Stimulated activated effector memory CD8-positive, alpha-beta T cell treated with anti-CD3 and anti-CD28 coated beads, Interleukin-12 subunit alpha, Interleukin-12 subunit beta, amount 100 ng/mL, for 72 hours (primary cell): ENCODE results near the gene PLSCR3.

ENCODE experiments used
- ATAC-seq: fragments of 150-1000 bp; cut with Tn5 transposase; 2 replicates; pipeline ENCODE4 v1.10.0; 2021
- DNase-seq, 2 donors: peaks; one replicate each; pipeline ENCODE4 v3.0.0; 2021 to 2022; ENCODE audit warnings: low spot score in 2 of 2
- H3K27ac Mint-ChIP-seq: one replicate; pipeline ENCODE4 v1.8.0; 2022; ENCODE audit warnings: mild to moderate bottlenecking, mixed read lengths
- H3K36me3 Mint-ChIP-seq: one replicate; pipeline ENCODE4 v1.8.0; 2022; ENCODE audit warnings: mild to moderate bottlenecking, mixed read lengths
- H3K4me1 Mint-ChIP-seq: one replicate; pipeline ENCODE4 v1.8.0; 2022; ENCODE audit warnings: mixed read lengths
- H3K4me3 Mint-ChIP-seq: one replicate; pipeline ENCODE4 v1.8.0; 2022; ENCODE audit warnings: mild to moderate bottlenecking, mixed read lengths
- H3K9me3 Mint-ChIP-seq: one replicate; pipeline ENCODE4 v1.8.0; 2022; ENCODE audit warnings: mixed read lengths

Gene PLSCR3

DNA sequence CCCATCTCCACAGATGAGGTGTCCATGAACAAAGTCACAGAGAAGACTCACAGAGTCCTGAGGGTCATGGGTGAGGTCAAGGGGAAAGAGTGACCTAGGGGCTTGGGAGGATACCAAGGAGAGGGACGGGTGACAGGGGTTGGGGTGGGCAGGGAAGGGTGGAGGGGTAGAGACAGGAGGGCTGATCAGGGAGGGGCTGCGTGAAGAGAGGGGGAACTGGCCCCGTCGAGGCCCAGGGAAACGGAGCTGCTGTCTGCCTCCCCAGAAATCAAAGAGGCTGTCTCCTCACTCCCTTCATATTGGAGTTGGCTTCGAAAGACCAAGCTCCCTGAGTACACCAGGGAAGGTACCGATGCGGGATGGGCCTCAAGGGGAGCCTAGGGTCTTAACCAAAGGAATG, 38.8 kb downstream of the PLSCR3 start:
- DNase-seq (no peak), ATAC-seq (no peak)
- Mint-ChIP-seq H3K4me1 (peaks cover 43% of the 10 kb centered on the region), H3K4me3 (peak overlapping the region; percentile 7), H3K27ac (peak overlapping the region; percentile 75), H3K9me3 (no peaks in the 10 kb centered on the region), H3K36me3 (peaks cover 47% of the 10 kb centered on the region)

DNA sequence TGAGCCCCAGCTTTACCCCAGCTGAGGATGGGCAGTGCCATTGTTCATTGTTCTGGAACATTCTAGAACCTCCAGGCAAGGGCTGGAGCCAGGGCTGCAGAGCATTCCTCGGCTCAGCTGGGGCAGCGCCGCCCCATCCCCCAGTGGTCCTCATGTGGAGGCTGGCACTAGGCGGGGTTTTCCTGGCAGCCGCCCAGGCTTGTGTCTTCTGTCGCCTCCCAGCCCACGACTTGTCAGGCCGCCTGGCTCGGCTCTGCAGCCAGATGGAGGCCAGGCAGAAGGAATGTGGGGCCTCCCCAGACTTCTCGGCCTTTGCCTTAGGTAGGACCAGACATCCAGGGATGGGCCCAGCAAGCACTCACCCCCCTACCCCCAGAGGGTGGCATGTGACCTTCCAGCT, 39.3 kb downstream of the PLSCR3 start, which contains the start of gene TMEM95:
TMEM95 (plus strand) TSS at position 104 of the 400 bp plus-strand sequence; CDS start at position 153, 49 bp downstream.
- Mint-ChIP-seq H3K4me3 (peak within 1 kb of the TSS; percentile 95), H3K36me3 (peaks cover 53% of the 10 kb centered on the region), H3K27ac (peak within 1 kb of the TSS; percentile 96), H3K4me1 (peaks cover 48% of the 10 kb centered on the region), H3K9me3 (no peaks in the 10 kb centered on the region)
- ATAC-seq (no peak), DNase-seq (no peak)

DNA sequence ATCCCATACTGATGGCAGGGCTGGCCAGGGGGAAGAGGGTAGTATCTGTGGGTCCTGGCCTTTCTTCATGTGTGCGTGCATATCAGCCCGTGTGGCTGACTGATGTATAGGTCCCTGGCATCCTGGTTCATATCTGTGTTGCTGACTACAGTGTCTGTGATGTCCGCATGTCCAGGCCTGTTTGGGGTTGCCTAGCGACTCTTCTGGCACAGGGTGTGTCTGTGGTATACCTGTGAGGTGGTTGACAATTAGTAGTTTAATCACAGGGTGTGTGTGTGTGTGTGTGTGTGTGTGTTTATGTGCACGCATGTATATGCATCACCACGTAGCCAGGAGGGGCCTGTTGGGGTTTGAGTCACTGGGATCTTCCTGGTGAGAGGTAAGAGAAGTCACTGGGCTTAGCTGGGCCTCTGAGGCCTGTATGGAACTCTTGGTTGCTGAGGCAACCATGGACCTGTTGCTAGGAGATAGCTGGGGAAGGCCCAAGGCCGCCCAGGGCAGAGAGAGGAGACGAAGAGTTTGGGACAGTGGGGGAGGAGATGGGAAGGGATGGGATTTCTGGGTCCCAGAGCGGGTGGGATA, 40.0 kb downstream of the PLSCR3 start:
- peaks cover 55% of the 10 kb centered on the region for H3K4me1 Mint-ChIP-seq
- H3K27ac Mint-ChIP-seq = peak overlapping the region; percentile 96
- H3K4me3 Mint-ChIP-seq = peak overlapping the region; percentile 95
- DNase-seq (no peak), ATAC-seq (peak; percentile 47)
- no peaks in the 10 kb centered on the region for H3K9me3 Mint-ChIP-seq
- peaks cover 60% of the 10 kb centered on the region for H3K36me3 Mint-ChIP-seq

DNA sequence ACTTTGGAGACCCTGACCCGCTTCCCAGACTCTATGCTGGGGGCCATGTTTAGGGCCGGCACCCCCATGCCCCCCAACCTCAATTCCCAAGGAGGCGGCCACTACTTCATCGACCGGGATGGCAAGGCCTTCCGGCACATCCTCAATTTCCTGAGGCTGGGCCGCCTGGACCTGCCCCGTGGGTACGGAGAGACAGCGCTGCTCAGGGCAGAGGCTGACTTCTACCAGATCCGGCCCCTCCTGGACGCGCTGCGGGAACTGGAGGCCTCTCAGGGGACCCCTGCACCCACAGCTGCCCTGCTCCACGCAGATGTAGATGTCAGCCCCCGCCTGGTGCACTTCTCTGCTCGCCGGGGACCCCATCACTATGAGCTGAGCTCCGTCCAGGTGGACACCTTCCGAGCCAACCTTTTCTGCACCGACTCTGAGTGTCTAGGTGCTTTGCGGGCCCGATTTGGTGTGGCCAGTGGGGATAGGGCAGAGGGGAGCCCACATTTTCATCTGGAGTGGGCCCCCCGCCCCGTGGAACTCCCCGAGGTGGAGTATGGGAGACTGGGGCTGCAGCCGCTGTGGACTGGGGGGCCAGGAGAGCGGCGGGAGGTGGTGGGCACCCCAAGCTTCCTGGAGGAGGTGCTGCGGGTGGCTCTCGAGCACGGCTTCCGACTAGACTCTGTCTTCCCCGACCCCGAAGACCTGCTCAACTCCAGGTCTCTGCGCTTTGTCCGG, 41.3 kb downstream of the PLSCR3 start:
- peak overlapping the region; percentile 96 for H3K27ac Mint-ChIP-seq
- ATAC-seq (no peak), DNase-seq (no peak)
- no peaks in the 10 kb centered on the region for H3K9me3 Mint-ChIP-seq
- peak overlapping the region; percentile 95 for H3K4me3 Mint-ChIP-seq
- peaks cover 72% of the 10 kb centered on the region for H3K36me3 Mint-ChIP-seq
- H3K4me1 Mint-ChIP-seq = peaks cover 68% of the 10 kb centered on the region

DNA sequence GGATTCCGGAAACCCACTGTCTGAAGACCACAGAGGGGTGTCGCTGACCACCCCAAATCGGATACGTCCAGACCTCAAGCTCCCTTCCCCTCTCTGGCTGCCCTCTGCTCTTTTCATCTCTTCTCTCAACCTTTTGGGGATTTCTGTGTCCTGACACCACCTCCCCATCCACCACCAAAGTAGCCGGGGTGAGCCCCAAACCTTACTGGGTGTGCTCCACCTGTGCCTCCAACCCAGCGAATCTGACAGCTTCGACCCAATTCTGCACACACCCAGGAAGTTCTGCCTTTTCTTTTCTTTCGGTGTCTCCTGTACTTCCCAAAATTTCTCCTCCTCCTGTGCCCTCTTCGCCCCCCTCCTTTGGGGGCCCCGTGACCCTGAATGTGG, 41.8 kb downstream of the PLSCR3 start:
- ATAC-seq (no peak), DNase-seq (no peak)
- Mint-ChIP-seq H3K27ac (peak overlapping the region; percentile 96), H3K4me3 (peak overlapping the region; percentile 95), H3K9me3 (no peaks in the 10 kb centered on the region), H3K36me3 (peaks cover 76% of the 10 kb centered on the region), H3K4me1 (peaks cover 74% of the 10 kb centered on the region)

DNA sequence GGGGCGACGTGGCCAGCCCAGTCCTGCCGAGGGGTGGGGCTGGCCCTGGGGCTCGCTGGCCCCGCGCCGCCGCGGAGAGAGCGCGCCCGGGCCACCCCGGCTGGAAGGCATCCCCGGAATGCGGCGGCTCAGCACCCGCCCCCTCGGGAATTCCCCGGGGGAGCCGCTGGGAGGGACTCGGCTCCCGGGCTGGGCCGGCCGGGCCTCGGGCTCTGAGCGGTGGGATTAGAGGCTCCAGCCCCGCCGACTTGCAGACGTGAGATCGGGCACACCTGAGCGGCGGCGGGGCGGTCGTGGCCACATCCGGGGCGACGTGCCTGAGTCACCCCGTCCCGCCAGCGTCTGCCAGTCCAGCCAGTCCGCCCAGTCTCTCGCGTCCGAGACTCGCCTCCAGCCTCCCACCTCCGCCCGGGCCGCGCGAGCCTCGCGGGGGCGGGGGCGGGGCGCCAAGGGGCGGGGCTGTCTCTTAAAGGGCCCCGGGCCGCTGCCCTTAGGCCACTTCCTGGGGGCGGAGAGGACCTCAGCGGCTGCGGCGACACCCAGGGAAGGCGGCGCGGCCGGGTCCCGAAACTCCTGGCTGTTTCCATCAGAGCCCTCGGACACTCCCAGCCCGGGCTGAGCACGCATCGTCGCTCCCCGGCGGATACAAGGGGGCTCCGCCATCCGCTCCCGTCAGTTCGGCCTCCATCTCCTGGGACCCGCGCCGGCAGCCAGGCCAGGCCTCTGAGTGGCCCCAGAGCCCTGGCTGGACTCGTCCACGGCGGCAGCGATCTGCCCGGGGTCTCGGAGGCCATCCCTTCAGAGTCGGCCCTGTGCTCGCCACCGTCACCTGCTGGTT, 42.4 kb downstream of the PLSCR3 start, which contains the start of gene KCTD11:
KCTD11 (plus strand) TSS at position 498 of the 838 bp plus-strand sequence.
- ATAC-seq (peak; percentile 75), DNase-seq (peak; percentile 82 to 90)
- peak within 1 kb of the TSS; percentile 95 for H3K4me3 Mint-ChIP-seq
- H3K36me3 Mint-ChIP-seq = peaks cover 78% of the 10 kb centered on the region
- no peaks in the 10 kb centered on the region for H3K9me3 Mint-ChIP-seq
- peaks cover 80% of the 10 kb centered on the region for H3K4me1 Mint-ChIP-seq
- H3K27ac Mint-ChIP-seq = peak within 1 kb of the TSS; percentile 96

DNA sequence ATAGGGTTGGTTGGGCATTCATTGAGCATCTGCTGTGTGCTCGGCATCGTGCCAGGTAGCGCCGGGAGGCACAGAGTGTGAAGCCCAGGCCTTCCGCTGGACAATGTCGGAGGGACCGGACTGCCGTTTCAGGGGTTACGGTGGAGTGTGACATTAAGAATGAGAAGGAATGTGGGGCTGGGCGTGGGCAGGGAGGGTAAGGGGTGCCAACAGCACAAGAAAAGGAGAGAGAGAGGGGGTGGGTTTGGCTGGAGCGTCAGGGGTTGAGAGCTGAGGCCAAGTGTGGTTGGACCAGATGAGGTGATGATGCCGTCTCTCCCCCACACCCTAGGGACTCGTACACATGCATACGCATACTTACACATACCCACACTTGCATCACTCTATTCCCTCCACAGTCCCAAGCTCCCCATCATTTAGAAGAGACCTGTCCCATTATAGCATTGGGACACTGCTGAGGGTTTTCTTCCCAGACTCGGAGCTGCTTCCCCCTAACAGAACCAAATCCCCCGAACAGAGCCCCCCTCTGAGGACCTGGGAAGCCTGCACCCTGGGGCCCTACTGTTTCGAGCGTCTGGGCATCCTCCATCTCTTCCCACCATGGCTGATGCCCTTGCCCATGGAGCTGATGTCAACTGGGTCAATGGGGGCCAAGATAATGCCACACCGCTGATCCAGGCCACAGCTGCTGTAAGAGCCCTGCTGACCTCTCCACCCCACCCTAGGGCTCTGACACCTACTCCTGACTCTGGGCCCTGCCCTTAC, 45.7 kb downstream of the PLSCR3 start:
- Mint-ChIP-seq H3K9me3 (no peaks in the 10 kb centered on the region), H3K4me1 (peaks cover 69% of the 10 kb centered on the region), H3K27ac (peak overlapping the region; percentile 90), H3K4me3 (peak overlapping the region; percentile 95), H3K36me3 (peaks cover 97% of the 10 kb centered on the region)
- DNase-seq (no peak), ATAC-seq (no peak)

DNA sequence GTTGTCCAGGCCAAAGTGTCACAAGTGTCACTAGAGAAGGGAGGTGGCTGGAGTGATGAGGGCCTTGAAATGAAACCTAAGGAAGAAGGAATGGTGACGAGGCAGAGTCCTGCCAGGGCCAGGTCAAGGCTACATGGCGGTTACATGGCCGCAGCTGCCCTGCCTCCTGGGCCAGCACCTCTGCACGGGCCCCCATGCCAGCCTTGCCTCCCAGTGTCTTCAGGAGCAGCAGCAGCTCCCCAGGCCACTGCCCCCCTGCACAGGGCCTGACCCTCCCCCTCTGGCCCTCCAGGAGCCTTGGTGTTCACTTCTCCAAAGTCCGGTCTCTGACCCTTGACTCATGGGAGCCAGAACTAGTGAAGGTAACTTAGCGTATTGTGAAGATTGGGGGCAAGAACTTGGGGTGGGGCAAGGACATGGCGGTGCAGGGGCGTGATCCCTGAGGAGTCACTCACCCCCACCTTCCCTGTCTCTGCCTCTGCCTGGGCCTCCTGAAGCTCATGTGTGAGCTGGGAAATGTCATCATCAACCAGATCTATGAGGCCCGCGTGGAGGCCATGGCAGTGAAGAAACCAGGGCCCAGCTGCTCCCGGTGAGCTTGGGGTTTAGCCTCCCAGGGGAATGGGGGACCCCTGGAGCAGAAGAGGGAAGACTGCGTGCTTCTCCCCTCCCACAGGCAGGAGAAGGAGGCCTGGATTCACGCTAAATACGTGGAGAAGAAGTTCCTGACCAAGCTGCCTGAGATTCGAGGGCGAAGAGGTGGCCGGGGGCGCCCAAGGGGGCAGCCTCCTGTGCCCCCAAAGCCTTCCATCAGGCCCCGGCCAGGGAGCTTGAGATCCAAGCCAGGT, 46.5 kb downstream of the PLSCR3 start:
- H3K36me3 Mint-ChIP-seq = peaks cover 97% of the 10 kb centered on the region
- H3K4me3 Mint-ChIP-seq = no peak overlapping the region

DNA sequence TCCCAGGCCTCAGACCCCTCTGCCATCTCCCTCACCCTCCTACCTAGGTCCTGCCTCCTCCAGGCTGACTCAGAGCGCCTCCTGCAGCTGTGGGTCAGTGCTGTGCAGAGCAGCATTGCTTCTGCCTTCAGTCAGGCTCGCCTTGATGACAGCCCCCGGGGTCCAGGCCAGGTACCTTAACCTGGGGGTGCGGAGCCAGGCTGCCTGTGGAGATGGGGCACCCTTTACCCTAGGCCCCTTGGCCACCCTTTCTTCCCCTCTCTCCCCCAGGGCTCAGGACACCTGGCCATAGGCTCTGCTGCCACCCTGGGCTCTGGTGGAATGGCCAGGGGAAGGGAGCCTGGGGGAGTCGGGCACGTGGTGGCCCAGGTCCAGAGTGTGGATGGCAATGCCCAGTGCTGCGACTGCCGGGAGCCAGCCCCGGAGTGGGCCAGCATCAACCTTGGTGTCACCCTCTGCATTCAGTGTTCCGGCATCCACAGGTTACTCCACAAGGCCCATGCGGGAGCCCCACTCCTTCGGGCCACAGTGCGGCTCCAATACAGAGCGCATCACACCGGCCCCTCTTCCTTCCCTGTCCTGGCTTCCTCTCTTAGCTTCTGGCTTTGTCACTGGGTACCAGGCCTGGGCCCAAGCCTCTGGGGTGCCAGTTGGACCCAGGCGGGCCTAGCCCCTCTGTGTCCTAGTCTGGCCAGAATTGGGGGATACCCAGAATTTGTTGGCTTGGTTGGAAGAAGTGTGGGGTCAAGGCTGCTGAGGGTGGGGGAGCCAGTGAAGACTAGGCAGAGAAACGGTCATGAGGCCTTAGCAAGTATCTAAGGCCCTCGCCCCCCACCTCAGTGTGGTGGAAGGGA, 47.3 kb downstream of the PLSCR3 start:
- DNase-seq (no peak), ATAC-seq (no peak)
- Mint-ChIP-seq H3K9me3 (no peaks in the 10 kb centered on the region), H3K4me3 (no peak overlapping the region), H3K4me1 (peaks cover 61% of the 10 kb centered on the region), H3K27ac (peak overlapping the region; percentile 90), H3K36me3 (peaks cover 97% of the 10 kb centered on the region)

More for the DNA sequence above, 46.5 kb downstream of the PLSCR3 start:
- Mint-ChIP-seq H3K27ac (peak overlapping the region; percentile 90), H3K4me1 (peaks cover 68% of the 10 kb centered on the region), H3K9me3 (no peaks in the 10 kb centered on the region)
- ATAC-seq (no peak), DNase-seq (no peak)

DNA sequence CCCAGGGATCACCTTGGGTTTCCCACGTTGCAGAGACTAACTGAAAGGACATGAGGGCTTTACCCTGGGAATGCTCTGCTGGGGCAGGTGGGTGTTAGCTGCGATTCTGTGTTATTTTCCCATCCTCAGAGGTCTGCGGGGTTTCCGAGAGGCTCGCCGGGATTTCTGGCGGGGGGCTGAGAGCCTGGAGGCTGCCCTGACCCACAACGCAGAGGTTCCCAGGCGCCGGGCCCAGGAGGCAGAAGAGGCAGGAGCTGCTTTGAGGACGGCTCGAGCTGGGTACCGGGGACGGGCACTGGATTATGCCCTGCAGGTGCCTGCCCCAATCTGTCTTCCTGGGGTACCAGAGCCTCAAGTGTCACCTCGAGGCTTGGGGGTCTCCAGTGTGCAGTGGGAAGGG, 51.1 kb downstream of the PLSCR3 start:
- Mint-ChIP-seq H3K4me1 (peaks cover 53% of the 10 kb centered on the region), H3K36me3 (peaks cover 100% of the 10 kb centered on the region), H3K9me3 (no peaks in the 10 kb centered on the region), H3K27ac (peak overlapping the region; percentile 60), H3K4me3 (no peak overlapping the region)
- DNase-seq = no peak
- ATAC-seq = no peak

DNA sequence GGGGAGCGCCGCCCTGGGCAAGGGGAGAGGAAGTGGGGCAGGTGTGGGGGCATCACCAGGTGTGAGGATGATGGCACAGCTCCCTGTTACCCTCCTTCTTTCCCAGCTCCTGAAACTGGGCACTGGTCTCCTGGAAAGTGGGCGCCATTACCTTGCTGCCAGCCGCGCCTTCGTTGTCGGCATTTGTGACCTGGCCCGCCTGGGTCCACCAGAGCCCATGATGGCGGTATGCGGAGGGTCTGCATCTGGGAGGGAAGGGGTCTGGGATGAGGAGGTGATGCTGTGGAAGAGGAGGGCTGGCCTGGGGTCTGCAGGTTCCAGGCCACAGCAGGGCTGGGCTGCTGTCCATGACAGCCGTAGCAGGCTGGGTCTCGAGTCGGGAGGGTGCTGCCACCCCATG, 52.5 kb downstream of the PLSCR3 start:
- Mint-ChIP-seq H3K4me1 (peaks cover 53% of the 10 kb centered on the region), H3K27ac (peak overlapping the region; percentile 36), H3K4me3 (no peak overlapping the region), H3K36me3 (peaks cover 100% of the 10 kb centered on the region), H3K9me3 (no peaks in the 10 kb centered on the region)
- no peak for ATAC-seq
- DNase-seq = no peak

DNA sequence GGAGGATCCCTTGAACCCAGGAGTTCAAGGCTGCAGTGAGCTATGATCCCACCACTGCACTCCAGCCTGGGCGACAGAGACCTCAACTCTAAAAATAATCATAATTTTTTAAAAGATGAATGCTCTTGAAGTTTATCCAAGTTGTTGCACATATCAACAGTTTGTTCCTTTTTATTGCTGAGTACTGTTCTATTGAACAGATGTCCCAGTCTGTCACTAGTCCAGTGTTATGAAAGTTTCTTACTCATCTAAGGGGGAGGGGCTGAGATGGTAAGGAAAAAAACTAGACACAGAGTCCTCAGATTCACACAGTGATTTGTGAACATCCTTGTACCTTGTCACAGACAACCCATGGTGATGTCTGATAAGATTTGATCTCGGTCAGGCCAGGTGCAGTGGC, 54.1 kb downstream of the PLSCR3 start:
- H3K27ac Mint-ChIP-seq = peak overlapping the region; percentile 36
- H3K36me3 Mint-ChIP-seq = peaks cover 83% of the 10 kb centered on the region
- ATAC-seq = no peak
- peaks cover 63% of the 10 kb centered on the region for H3K4me1 Mint-ChIP-seq
- DNase-seq = no peak
- H3K9me3 Mint-ChIP-seq = no peaks in the 10 kb centered on the region
- peak overlapping the region; percentile 18 for H3K4me3 Mint-ChIP-seq
